ENCODE data around the gene DDB1.

Gene DDB1

GRCh38 chr11:61332797-61333549 lies at the start of gene DDB1, which contains the start of gene TKFC:
TSS of gene DDB1 (minus strand) at chr11:61333105. CDS start at chr11:61332968, 137 bp downstream.
TSS of gene TKFC (plus strand) at chr11:61333228. CDS start at chr11:61334729, 1,501 bp downstream.
- peak within 1 kb of the TSS; percentile 87 for H3K4me3 ChIP-seq (ENCODE audit: low read depth, low read length)

GRCh38 chr11:61380884-61381283 lies 48.0 kb upstream of the DDB1 start:
- no peak for TF ChIP-seq CTCF (IDR thresholded peaks at IDR 0.05; ENCODE audit: borderline replicate concordance, insufficient read depth, low read depth, low read length)
- no peak overlapping the region for H3K4me3 ChIP-seq (ENCODE audit: low read depth, low read length)

More at GRCh38 chr11:61332797-61333549, at the start of gene DDB1, which contains the start of gene TKFC:
- TF ChIP-seq CTCF (IDR thresholded peaks at IDR 0.05; ENCODE audit: borderline replicate concordance, insufficient read depth, low read depth, low read length) = no peak

- H3K4me3 ChIP-seq (ENCODE audit: low read depth, low read length) = no peak overlapping the region
- no peak for TF ChIP-seq CTCF (IDR thresholded peaks at IDR 0.05; ENCODE audit: borderline replicate concordance, insufficient read depth, low read depth, low read length)
Observed at GRCh38 chr11:61378713-61379313, 45.9 kb upstream of the DDB1 start.

GRCh38 chr11:61377461-61378160 lies 44.7 kb upstream of the DDB1 start:
- TF ChIP-seq CTCF (IDR thresholded peaks at IDR 0.05; ENCODE audit: borderline replicate concordance, insufficient read depth, low read depth, low read length) = no peak
- H3K4me3 ChIP-seq (ENCODE audit: low read depth, low read length) = no peak overlapping the region

GRCh38 chr11:61375761-61376108 lies 42.8 kb upstream of the DDB1 start:
- no peak for TF ChIP-seq CTCF (IDR thresholded peaks at IDR 0.05; ENCODE audit: borderline replicate concordance, insufficient read depth, low read depth, low read length)
- H3K4me3 ChIP-seq (ENCODE audit: low read depth, low read length) = no peak overlapping the region

- H3K4me3 ChIP-seq (ENCODE audit: low read depth, low read length) = no peak overlapping the region
- no peak for TF ChIP-seq CTCF (IDR thresholded peaks at IDR 0.05; ENCODE audit: borderline replicate concordance, insufficient read depth, low read depth, low read length)
Observed at GRCh38 chr11:61372659-61373420, 39.9 kb upstream of the DDB1 start.

Measured in GM12875 (cell line).